AG04449 (cell line): ENCODE results near the gene PRMT7.

Experiments
- CTCF ChIA-PET: fragments of 350-600 bp; formaldehyde crosslinking; extraction: SDS; loops from one replicate; lab custom pipeline; 2021; ENCODE audit warnings: antibody characterized with exemption; lab: Yijun Ruan, JAX
- POLR2A ChIA-PET: fragments of 400-600, 350-600 bp; formaldehyde crosslinking; extraction: SDS; loops from one replicate; lab custom pipeline; 2020; ENCODE audit warnings: antibody characterized with exemption, inconsistent platforms; lab: Yijun Ruan, JAX
- DNase-seq: peaks from one replicate; pipeline ENCODE4 v3.0.0-alpha.2; 2010; ENCODE audit warnings: low read depth, low spot score
- H3K4me3 ChIP-seq: 2 replicates; pipeline ENCODE4 v1.5.1; 2011; ENCODE audit warnings: low read depth, mild to moderate bottlenecking, control low read depth, low read length
- TF ChIP-seq, protein P1 (sequence below): IDR thresholded peaks from one replicate; pipeline ENCODE4 v1.5.1; 2011; ENCODE audit warnings: mild to moderate bottlenecking, moderate library complexity, low read length, control low read depth, inconsistent platforms; ENCODE audit not compliant: insufficient read depth; ENCODE audit errors: missing control alignments

The PRMT7 gene

DNA sequence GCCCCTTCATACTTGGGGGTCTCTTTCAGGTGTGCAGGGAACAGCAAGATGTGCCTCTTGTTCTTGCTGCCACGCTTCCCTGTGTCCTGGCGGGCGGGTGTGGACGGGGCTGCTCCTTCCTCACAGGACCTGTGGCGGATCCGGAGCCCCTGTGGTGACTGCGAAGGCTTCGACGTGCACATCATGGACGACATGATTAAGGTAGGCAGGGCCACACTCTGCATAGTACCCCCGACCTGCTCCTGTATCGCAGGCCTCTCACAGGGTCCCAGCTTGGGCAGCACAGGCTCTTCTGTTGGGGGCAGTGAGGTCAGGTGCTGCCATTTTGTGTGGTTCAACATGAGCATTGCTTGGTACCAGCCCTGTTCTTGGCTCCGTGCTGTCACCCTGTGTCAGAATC, 42.5 kb downstream of the PRMT7 start:
- ChIA-PET CTCF (interaction anchor here (1.4 kb wide), 1 partner anchor 11 kb away, joined by 6 read pairs; no protein-coding TSS in a partner anchor), POLR2A (no interaction called here)
- TF ChIP-seq, protein P1, sequence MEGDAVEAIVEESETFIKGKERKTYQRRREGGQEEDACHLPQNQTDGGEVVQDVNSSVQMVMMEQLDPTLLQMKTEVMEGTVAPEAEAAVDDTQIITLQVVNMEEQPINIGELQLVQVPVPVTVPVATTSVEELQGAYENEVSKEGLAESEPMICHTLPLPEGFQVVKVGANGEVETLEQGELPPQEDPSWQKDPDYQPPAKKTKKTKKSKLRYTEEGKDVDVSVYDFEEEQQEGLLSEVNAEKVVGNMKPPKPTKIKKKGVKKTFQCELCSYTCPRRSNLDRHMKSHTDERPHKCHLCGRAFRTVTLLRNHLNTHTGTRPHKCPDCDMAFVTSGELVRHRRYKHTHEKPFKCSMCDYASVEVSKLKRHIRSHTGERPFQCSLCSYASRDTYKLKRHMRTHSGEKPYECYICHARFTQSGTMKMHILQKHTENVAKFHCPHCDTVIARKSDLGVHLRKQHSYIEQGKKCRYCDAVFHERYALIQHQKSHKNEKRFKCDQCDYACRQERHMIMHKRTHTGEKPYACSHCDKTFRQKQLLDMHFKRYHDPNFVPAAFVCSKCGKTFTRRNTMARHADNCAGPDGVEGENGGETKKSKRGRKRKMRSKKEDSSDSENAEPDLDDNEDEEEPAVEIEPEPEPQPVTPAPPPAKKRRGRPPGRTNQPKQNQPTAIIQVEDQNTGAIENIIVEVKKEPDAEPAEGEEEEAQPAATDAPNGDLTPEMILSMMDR = no peak
- H3K4me3 ChIP-seq = no peak overlapping the region
- no peak for DNase-seq

DNA sequence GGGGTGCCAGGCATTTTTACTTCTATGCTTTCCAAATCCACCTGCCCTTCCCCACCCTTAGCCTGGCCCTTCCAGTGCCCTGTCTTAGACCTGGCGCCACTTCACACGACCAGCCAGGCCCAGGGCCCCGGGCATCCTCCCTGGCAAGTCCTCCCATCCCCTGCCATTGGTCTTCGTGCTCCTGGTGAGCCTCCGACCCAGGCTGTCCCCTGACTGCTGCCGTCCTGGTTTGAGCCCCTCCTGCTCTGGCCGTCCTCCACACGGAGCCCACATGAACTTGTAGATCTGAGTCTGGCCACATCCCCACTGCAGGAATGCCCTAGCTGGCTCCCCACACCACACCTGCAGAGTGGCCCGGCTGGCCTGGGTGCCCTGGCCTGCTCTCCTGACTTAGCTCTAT, 44.0 kb downstream of the PRMT7 start:
- DNase-seq = no peak
- TF ChIP-seq, protein P1 = no peak
- no peak overlapping the region for H3K4me3 ChIP-seq
- POLR2A ChIA-PET = no interaction called here
- CTCF ChIA-PET = interaction anchor here (1.5 to 2.6 kb wide), 3 partner anchors 10 to 166 kb away, joined by 4 to 13 read pairs (median 4); no protein-coding TSS in a partner anchor

DNA sequence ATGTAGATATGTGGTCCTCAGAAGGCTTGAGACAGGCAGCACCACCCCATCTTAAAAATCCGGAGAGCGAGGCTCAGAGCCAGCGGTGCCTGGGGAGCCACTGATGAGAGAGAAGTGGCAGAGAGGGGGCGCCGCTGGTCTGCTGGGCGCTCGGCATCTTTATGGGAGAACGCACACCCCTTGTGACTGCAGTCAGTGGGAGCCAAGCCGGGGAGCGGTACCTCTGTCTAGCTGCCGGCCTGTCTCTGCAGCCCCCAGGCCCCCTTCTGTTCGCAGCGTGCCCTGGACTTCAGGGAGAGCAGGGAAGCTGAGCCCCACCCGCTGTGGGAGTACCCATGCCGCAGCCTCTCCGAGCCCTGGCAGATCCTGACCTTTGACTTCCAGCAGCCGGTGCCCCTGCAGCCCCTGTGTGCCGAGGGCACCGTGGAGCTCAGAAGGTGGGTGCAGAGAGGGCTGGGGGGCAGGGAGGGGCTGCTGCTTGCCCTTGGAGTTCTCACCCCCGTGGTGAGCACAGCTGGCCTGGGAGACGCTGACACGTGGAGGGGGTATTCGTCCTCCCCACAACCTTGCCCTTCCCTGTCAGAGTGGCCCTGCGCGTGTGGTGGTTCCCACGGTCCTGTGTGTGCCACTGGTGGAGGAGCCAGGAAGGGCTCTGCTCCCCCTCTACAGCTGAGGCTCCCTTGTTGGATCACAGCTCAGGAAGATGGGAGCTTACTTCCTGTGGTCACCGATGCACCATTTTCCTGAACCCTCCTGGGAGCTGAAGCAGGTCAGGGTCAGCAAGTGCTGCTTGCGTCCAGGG, 44.8 kb downstream of the PRMT7 start:
- TF ChIP-seq, protein P1 = no peak
- H3K4me3 ChIP-seq = no peak overlapping the region
- ChIA-PET POLR2A (no interaction called here), CTCF (interaction anchor here (0.8 to 2.6 kb wide), 4 partner anchors 9 to 165 kb away, joined by 3 to 13 read pairs (median 4); no protein-coding TSS in a partner anchor)
- no peak for DNase-seq

- ChIA-PET POLR2A (no interaction called here), CTCF (interaction anchor here (0.8 to 2.6 kb wide), 3 partner anchors 9 to 164 kb away, joined by 3 to 13 read pairs (median 4); no protein-coding TSS in a partner anchor)
- TF ChIP-seq, protein P1 = no peak
- H3K4me3 ChIP-seq = no peak overlapping the region
- DNase-seq = no peak
Observed at GRCh38 chr16:68356249-68356918, 45.6 kb downstream of the PRMT7 start.

GRCh38 chr16:68356919-68357286, 46.1 kb downstream of the PRMT7 start:
- ChIA-PET CTCF (interaction anchor here (1.5 to 2.6 kb wide), 2 partner anchors 8 to 11 kb away, joined by 4 to 13 read pairs; no protein-coding TSS in a partner anchor), POLR2A (no interaction called here)
- no peak overlapping the region for H3K4me3 ChIP-seq
- TF ChIP-seq, protein P1 = no peak
- no peak for DNase-seq

DNA sequence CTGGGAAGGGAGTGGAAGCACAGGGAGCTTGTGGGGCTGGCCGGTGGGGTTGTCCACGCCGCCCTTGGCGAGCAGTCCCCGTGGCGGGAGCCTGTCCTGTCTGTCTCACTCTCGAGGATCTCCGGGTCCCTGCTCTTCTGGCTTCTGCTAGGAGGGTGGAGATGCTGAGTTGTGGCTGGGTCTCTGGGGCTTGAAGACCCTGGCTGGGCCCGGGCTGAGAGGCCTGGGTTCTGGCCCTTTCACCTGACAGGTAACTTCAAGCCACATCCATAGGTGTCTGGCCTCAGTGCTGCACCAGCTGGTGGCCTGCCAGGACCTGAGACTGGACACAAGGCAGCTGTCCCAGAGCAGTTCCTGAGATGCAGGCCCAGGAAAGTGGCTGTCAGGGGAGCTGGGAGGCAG, 46.7 kb downstream of the PRMT7 start:
- H3K4me3 ChIP-seq = no peak overlapping the region
- TF ChIP-seq, protein P1 = no peak
- POLR2A ChIA-PET = no interaction called here
- CTCF ChIA-PET = interaction anchor here (1.5 to 2.6 kb wide), 2 partner anchors 7 to 11 kb away, joined by 4 to 13 read pairs; no protein-coding TSS in a partner anchor
- DNase-seq = no peak
